PC-3 (cell line): Measurements from ENCODE around the gene CHST11. TPM values are rescaled to one million over a fixed set of nuclear protein-coding genes. Genes with fewer than 3 reads are reported as not detected.

Experiments used
- ATAC-seq: fragments of 200-7000 bp; cut with Tn5 transposase; 2 replicates; pipeline ENCODE4 v1.9.1; 2020; ENCODE audit warnings: mild to moderate bottlenecking, moderate library complexity
- BruUV-seq: library from RNA; stranded (reverse); fragments of 400-500 nt; replicated peaks from 2 replicates; lab custom pipeline; 2021; lab: Mats Ljungman, UMichigan
- CTCF ChIA-PET: fragments of 300-600 bp; sonication (Branson Sonifier 250); formaldehyde crosslinking; loops from one replicate; lab custom pipeline; 2022; ENCODE audit warnings: antibody characterized with exemption; lab: Charles Lee
- POLR2A ChIA-PET: fragments of 300-600 bp; sonication (Branson Sonifier 250); formaldehyde crosslinking; loops from one replicate; lab custom pipeline; 2022; ENCODE audit warnings: antibody characterized with exemption; ENCODE audit not compliant: unreplicated experiment; lab: Charles Lee
- DNase-seq: peaks from one replicate; pipeline ENCODE4 v3.0.0-alpha.2; 2015
- H2AFZ ChIP-seq: fragments of 300-600 bp; sonication (generic); 2 replicates; pipeline ENCODE4 v1.6.0; 2016; ENCODE audit warnings: antibody characterized with exemption, low read length
- H3F3A ChIP-seq: fragments of 300-600 bp; sonication (generic); one replicate; pipeline ENCODE4 v1.6.0; 2017; ENCODE audit warnings: antibody characterized with exemption, low read length, control low read depth, mild to moderate bottlenecking; ENCODE audit not compliant: unreplicated experiment
- H3K27ac ChIP-seq: fragments of 300-600 bp; sonication (generic); 2 replicates; pipeline ENCODE4 v1.5.1; 2016; ENCODE audit warnings: mild to moderate bottlenecking, low read length
- H3K27me3 ChIP-seq: fragments of 300-600 bp; sonication (generic); 2 replicates; pipeline ENCODE4 v1.6.1; 2016; ENCODE audit warnings: low read length, mixed read lengths
- H3K36me3 ChIP-seq: fragments of 300-600 bp; sonication (generic); 2 replicates; pipeline ENCODE4 v1.6.1; 2016; ENCODE audit warnings: low read depth, mixed run types, low read length, mixed read lengths
- H3K4me1 ChIP-seq: fragments of 300-600 bp; sonication (generic); 2 replicates; pipeline ENCODE4 v1.5.1; 2016; ENCODE audit warnings: low read length; ENCODE audit not compliant: insufficient read depth
- H3K4me2 ChIP-seq: fragments of 300-600 bp; sonication (generic); 2 replicates; pipeline ENCODE4 v1.6.0; 2016; ENCODE audit warnings: low read length
- H3K4me3 ChIP-seq: fragments of 300-600 bp; sonication (generic); 2 replicates; pipeline ENCODE4 v1.5.1; 2016; ENCODE audit warnings: mild to moderate bottlenecking, low read length, mixed read lengths
- H3K79me2 ChIP-seq: fragments of 300-600 bp; sonication (generic); 2 replicates; pipeline ENCODE4 v1.6.1; 2017; ENCODE audit warnings: low read length, mixed read lengths
- H3K9ac ChIP-seq: fragments of 300-600 bp; sonication (generic); 2 replicates; pipeline ENCODE4 v1.6.0; 2016; ENCODE audit warnings: mild to moderate bottlenecking, low read length
- H3K9me2 ChIP-seq: fragments of 300-600 bp; sonication (generic); replicated peaks from 2 replicates; pipeline ENCODE4 v1.6.1; 2016; ENCODE audit warnings: mixed run types, low read length, mixed read lengths
- H3K9me3 ChIP-seq: fragments of 300-600 bp; sonication (generic); 2 replicates; pipeline ENCODE4 v1.6.1; 2016; ENCODE audit warnings: low read length, mixed read lengths
- H4K20me1 ChIP-seq: fragments of 300-600 bp; sonication (generic); 2 replicates; pipeline ENCODE4 v1.6.1; 2016; ENCODE audit warnings: low read length, mixed read lengths
- EZH2 ChIP-seq: fragments of 300-600 bp; sonication (generic); IDR thresholded peaks from one replicate; pipeline ENCODE4 v1.6.1; 2017; ENCODE audit warnings: antibody characterized with exemption, mild to moderate bottlenecking, low read length; ENCODE audit not compliant: unreplicated experiment
- EZH2phosphoT487 ChIP-seq: fragments of 300-600 bp; sonication (generic); IDR thresholded peaks from 2 replicates; pipeline ENCODE4 v1.6.1; 2018; ENCODE audit warnings: mild to moderate bottlenecking, antibody characterized with exemption, low read length, borderline replicate concordance
- intact Hi-C: fragments of 100-400 bp; cut with micrococcal nuclease; formaldehyde crosslinking; loops from 2 replicates; pipeline ENCODE4 v1.9.0; 2023
- total RNA-seq: library from RNA; depleted of rRNA; stranded (reverse); fragments of >200 nt; gene quantifications from 2 replicates; pipeline ENCODE4 v1.2.3, GENCODE V29; 2014
- TF ChIP-seq, protein P1 (sequence below): fragments of 300-600 bp; sonication (generic); conservative IDR thresholded peaks from 2 replicates; pipeline ENCODE4 v1.5.1; 2017; ENCODE audit warnings: antibody characterized with exemption, low read depth, mild to moderate bottlenecking, low read length

Gene CHST11
- total RNA-seq, 1 experiment from 2014 or later, result 53.5 TPM

DNA sequence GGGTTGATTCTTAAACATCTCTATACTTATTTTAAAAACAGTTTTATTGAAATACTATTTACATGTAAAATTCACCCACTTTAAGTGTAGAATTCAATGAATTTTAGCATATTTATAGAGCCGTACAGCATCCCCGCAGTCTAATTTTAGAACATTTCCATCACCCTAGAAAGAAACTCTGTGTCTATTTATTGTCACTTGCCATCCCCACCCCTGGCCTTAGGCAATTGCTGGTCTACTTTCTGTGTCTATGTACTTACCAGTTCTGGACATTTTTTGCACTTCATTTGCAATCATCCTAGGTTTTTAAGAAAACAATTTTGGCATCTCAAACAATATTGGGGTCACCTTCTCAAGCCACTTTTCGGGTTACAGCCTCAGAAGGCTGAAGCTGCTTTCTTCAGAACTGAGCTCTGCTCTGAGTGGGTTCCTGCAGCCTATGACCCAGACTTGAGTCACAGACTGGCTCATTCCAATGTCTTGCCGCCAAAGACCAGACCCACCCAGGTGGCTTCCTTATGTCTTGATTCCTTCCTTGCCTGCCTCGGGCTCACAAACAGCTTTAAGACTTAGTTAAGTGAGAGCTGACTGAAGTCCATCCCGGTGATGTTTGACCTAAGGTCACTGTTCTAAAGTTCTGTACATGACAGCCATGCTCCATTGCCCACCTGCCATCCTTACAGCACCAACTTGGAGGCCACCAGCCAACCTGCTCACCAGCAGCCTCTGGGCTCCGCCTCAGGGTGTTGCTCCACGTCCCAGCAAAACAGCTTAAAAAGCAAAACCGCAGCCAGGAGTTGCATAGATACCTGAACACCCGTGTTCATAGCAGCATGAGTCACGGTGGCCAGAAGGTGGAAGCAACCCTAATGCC lies 131.5 kb downstream of the CHST11 start:
- peak; percentile 92 for ATAC-seq
- Histone ChIP-seq H3K9me3 (no peaks in the 10 kb centered on the region), H2AFZ (peak overlapping the region; percentile 63), H4K20me1 (no peaks in the 10 kb centered on the region), H3K9me2 (no peaks in the 10 kb centered on the region), H3K27me3 (no peaks in the 10 kb centered on the region), H3K4me3 (peak overlapping the region; percentile 59), H3F3A (peaks cover 7% of the 10 kb centered on the region), H3K36me3 (no peaks in the 10 kb centered on the region), H3K27ac (peak overlapping the region; percentile 85), H3K4me2 (peak overlapping the region; percentile 83), H3K9ac (peak overlapping the region; percentile 19), H3K79me2 (peaks cover 47% of the 10 kb centered on the region), H3K4me1 (peaks cover 51% of the 10 kb centered on the region)
- intact Hi-C loops, result loop anchor here (1.0 to 5.0 kb wide), 4 partner anchors 83 to 289 kb away; no protein-coding TSS in a partner anchor
- TF ChIP-seq, protein P1, sequence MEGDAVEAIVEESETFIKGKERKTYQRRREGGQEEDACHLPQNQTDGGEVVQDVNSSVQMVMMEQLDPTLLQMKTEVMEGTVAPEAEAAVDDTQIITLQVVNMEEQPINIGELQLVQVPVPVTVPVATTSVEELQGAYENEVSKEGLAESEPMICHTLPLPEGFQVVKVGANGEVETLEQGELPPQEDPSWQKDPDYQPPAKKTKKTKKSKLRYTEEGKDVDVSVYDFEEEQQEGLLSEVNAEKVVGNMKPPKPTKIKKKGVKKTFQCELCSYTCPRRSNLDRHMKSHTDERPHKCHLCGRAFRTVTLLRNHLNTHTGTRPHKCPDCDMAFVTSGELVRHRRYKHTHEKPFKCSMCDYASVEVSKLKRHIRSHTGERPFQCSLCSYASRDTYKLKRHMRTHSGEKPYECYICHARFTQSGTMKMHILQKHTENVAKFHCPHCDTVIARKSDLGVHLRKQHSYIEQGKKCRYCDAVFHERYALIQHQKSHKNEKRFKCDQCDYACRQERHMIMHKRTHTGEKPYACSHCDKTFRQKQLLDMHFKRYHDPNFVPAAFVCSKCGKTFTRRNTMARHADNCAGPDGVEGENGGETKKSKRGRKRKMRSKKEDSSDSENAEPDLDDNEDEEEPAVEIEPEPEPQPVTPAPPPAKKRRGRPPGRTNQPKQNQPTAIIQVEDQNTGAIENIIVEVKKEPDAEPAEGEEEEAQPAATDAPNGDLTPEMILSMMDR, result no peak
- TF ChIP-seq EZH2phosphoT487 (no peak), EZH2 (no peak)
- peak; percentile 98 for DNase-seq
- POLR2A ChIA-PET, result interaction anchor here (0.5 to 0.6 kb wide), 2 partner anchors 73 to 88 kb away, joined by 3 read pairs; no protein-coding TSS in a partner anchor
- CTCF ChIA-PET, result interaction anchor here (0.6 to 1.5 kb wide), 3 partner anchors 69 to 704 kb away, joined by 3 to 8 read pairs (median 3); no protein-coding TSS in a partner anchor
- no TSS peak for BruUV-seq

DNA sequence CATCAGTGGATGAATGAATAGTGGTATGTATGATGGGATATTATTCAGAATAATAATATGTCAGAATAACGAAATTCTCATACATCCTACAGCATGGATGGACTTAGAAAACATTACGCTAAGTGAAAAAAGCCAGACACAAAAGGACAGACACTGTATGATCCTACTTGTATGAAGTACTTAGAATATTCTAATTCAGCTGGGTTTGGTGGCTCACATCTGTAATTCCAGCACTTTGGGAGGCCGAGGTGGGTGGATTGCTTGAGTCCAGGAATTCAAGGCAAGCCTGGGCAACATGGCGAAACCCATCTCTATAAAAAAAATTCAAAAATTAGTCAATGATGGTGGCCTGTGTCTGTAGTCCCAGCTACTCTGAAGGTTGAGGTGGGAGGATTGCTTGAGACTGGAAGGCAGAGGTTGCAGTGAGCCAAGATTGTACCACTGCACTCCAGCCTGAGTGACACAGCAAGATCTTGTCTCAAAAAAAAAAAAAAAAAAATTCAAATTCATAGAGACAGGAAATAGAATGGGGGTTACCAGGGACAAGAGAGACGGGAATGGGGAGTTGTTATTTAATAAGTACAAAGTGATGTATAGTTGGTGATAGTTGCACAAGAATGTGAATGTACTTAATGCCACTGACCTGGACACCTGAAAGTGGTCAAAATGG lies 132.3 kb downstream of the CHST11 start:
- peak overlapping the region; percentile 63; the same call in 1 of the 2 replicates for H2AFZ ChIP-seq
- CTCF ChIA-PET, result interaction anchor here (0.6 to 1.5 kb wide), 2 partner anchors 70 to 207 kb away, joined by 3 to 8 read pairs; no protein-coding TSS in a partner anchor
- H3K27ac ChIP-seq, result peak overlapping the region; percentile 85
- H3K9me2 ChIP-seq, result no peaks in the 10 kb centered on the region
- TF ChIP-seq EZH2phosphoT487, result no peak
- H3K27me3 ChIP-seq, result no peaks in the 10 kb centered on the region
- no TSS peak for BruUV-seq
- peak overlapping the region; percentile 59 for H3K4me3 ChIP-seq
- DNase-seq (no peak), ATAC-seq (no peak)
- no peak overlapping the region for H3K9ac ChIP-seq
- H3K9me3 ChIP-seq, result no peaks in the 10 kb centered on the region
- POLR2A ChIA-PET, result interaction anchor here (0.5 to 0.6 kb wide), 2 partner anchors 73 to 87 kb away, joined by 3 read pairs; no protein-coding TSS in a partner anchor
- H3K4me1 ChIP-seq, result peaks cover 51% of the 10 kb centered on the region
- H3F3A ChIP-seq, result peaks cover 7% of the 10 kb centered on the region
- peaks cover 47% of the 10 kb centered on the region for H3K79me2 ChIP-seq
- peak overlapping the region; percentile 83 for H3K4me2 ChIP-seq
- H4K20me1 ChIP-seq, result no peaks in the 10 kb centered on the region
- intact Hi-C loops, result loop anchor here (1.0 to 5.0 kb wide), 4 partner anchors 82 to 288 kb away; no protein-coding TSS in a partner anchor
- H3K36me3 ChIP-seq, result no peaks in the 10 kb centered on the region

DNA sequence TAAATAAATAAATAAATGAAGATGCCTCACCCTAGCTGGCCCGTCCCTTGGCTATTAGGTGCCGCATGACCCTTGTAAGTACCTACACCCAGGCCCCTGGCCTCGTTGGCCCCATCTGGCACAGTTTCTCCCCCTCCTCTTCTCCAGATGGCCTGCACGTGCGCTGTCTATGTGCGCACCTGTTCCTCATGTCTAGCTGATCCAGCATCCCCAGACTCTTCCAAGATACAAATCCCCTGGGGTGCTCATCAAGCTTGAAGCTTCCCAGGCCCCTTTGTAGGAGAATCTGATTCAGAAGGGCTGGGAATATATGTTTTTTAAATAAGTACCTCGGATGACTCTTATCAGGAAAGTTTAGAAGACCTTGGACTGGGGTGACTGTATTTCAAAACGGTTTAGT lies 133.3 kb downstream of the CHST11 start:
- Histone ChIP-seq H3K27ac (no peak overlapping the region), H2AFZ (no peak overlapping the region), H3K79me2 (peaks cover 45% of the 10 kb centered on the region), H3K27me3 (no peaks in the 10 kb centered on the region), H3K4me1 (peaks cover 51% of the 10 kb centered on the region), H3K4me2 (no peak overlapping the region), H4K20me1 (no peaks in the 10 kb centered on the region), H3K9ac (no peak overlapping the region), H3F3A (peaks cover 7% of the 10 kb centered on the region), H3K4me3 (no peak overlapping the region), H3K9me2 (no peaks in the 10 kb centered on the region), H3K9me3 (no peaks in the 10 kb centered on the region), H3K36me3 (no peaks in the 10 kb centered on the region)
- BruUV-seq, result no TSS peak
- no peak for ATAC-seq
- TF ChIP-seq EZH2phosphoT487 (no peak), EZH2 (no peak)
- TF ChIP-seq, protein P1, result no peak
- intact Hi-C loops, result no loop called here
- no peak for DNase-seq
- POLR2A ChIA-PET, result no interaction called here
- CTCF ChIA-PET, result no interaction called here
